Measurements from ENCODE around the gene E2F6.

DNA sequence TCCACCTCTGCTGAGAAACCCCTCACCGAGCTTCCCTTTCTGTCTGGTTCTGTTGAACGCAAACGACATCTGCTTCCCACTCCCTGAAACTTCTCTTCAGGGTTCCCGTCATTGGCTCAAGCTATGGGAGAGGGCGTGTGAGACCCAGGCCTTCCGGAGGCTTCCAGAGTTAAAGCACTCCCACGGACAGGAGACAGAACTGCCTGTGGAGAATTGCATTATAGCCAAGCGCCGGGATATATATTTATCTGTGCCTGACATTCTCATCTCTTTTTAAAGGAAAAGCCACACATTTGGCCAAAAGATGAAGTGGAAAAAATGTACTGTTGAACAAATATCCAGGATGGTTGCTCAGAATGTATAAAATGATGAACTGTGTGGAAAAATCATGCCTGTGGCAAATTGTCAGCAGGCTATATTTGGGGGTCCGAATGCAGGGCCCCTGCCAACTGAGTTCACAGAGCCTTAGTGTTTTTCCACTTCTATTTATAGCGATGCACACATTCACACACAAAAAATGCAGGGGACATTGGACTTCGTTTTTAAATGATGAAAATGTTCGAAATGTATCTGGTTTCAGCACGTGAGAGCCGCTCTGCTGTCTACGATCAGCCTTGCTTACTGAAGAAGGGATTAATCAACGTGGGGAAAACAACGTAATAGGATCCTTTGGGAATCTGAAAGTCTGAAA lies 59.5 kb downstream of the E2F6 start:
- TF ChIP-seq EZH2 (IDR thresholded peaks at IDR 0.05; ENCODE audit: insufficient read depth, poor library complexity, severe bottlenecking), result no peak
- no peak for TF ChIP-seq EZH2phosphoT487 (IDR thresholded peaks at IDR 0.05; ENCODE audit: insufficient read depth, low read depth)
